Stimulated activated CD8-positive, alpha-beta memory T cell treated with anti-CD3 and anti-CD28 coated beads, Interleukin-7, amount 100 ng/mL, for 48 hours (primary cell): ENCODE data around the gene HMGN4.
"Not testable (repeated sequence)": the region's sequence is repeated elsewhere in the genome, so short reads cannot be mapped to it uniquely, and the experiment has no call there.

Experiments used
- DNase-seq, 2 donors: peaks; one replicate each; pipeline ENCODE4 v3.0.0-alpha.2; 2020; ENCODE audit warnings: low read depth in 1 of 2; ENCODE audit errors: extremely low read depth in 1 of 2

HMGN4 gene

GRCh38 chr6:26537846-26538571 lies at the start of gene HMGN4:
Gene HMGN4, plus strand, starts transcription at chr6:26538366. Its CDS starts 6,841 bp downstream, at chr6:26545207.
- peak in 1 of 2 donors; percentile 71 for DNase-seq

DNA sequence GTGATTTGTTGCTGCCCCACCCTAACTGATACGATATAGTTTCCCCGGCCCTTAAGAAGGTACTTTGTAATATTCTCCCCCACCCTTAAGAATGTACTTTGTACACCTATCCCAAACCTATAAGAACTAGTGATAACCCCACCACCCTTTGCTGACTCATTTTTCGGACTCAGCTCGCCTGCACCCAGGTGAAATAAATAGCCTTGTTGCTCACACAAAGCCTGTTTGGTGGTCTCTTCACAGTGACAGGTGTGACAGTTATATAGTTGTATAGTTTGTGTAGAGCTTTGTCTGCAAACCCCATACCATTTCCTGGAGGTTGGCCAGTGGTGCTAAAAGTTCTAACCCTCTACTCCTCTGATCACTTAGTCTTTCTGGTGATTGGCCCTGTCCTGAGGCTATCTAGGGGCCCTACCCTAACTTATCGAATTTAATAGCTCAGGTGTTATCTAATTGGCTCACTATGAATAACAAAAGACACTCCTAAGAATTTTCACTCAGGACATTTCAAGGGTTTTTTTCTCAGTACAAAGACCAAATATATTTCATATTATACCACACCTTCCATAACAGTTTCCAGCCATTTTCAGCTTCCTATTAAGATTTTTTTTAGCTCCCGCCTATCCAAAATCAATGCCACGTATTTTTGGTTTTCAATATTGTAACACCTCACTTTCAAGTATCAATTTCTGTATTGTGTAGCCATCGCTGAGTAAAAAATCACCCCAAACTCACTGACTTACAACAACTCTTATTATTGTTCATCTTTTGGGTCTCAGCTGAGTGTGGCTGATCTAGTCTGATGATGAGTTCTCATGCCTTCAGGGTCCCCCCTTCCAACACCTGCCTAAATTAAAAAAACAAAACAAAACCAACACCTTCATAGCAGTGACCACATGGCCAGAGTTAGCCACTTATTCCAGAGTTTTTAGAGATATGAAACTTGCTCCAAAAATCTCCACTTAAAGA lies 47.9 kb upstream of the HMGN4 start:
- DNase-seq = no peak

DNA sequence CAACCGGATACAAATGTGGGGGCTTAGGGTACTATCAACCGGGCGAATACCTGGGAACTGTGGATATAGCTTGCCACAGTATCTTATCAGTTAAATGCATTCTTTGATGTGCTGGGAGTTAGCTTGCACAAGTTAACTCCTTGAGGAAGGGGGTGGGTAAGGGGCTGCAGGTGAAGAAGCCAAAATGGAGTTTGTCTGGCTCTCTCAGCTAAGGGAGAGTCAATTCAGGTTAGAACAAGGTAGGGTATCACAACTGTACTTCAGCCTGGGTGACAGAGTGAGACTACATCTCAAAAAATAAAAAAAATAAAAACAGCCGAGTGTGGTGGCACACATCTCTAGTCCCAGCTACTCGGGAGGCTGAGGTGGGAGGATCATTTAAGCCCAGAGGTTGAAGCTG lies 46.6 kb upstream of the HMGN4 start:
- DNase-seq = no peak

DNA sequence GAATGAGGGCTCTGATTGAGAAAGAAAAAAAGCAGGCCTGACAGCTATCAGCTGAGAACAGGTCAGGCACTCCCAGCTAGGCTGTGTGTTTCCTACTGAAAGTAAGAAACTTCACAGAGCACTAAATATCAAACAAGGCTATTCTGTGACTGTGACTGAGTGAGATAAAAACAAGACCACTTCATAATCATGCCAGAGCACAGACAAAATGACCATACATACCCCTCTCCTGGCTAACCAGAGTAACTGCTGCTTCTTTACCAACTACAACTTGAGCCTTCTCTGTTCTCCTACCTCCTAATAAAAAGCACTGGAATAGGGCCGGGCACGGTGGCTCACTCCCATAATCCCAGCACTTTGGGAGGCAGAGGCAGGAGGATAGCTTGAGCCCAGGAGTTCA lies 44.9 kb upstream of the HMGN4 start:
- no peak for DNase-seq

DNA sequence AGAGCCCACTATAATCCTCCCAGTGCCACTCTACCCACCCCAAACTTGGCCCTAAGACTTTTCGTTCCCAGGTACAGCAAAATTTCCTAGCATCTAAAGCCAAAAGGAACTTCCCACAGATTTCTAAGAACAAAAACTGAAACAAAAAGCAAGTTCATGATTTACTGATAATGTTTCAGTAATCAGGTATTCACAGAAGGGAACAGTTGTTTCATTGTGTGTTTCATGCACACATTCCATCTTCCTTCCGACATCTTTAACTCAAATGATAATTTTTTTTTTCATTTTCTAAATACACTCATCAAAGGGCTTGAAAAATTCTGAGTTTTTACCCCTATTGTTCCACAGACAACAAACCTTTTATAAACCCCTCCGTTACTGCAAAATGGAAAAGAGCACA lies 44.0 kb upstream of the HMGN4 start:
- DNase-seq = no peak

- no peak for DNase-seq
These were observed 42.9 kb upstream of the HMGN4 start for GRCh38 chr6:26495281-26495680.

GRCh38 chr6:26497610-26498009 lies 40.6 kb upstream of the HMGN4 start:
- DNase-seq = no peak

DNA sequence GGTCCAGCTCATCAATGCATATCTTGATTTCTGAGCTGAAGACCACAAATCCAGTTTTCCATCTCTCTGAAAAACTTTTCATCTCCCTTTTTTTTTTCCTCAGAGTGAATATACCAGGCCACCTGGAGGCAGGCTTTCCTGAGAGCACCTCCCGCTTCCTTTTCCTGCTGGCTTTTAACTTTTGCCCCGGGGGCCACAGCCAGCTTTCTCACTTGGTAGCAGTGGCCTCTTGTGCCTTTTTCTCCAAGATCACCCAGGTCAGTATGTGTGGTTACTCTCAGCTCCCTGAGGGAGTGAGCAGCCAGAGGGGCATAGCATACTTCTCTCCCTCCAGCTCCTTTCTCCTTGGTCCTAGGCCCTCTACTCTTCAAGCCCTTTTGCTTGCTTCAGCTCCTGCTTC lies 38.1 kb upstream of the HMGN4 start, which contains the start of gene BTN1A1:
Gene BTN1A1 (plus strand): TSS at position 202 of the 400 bp plus-strand sequence. CDS start 984 bp downstream, outside the sequence.
- DNase-seq = no peak

GRCh38 chr6:26501482-26501986 lies 36.6 kb upstream of the HMGN4 start:
- peak in 1 of 2 donors; percentile 7 for DNase-seq

DNA sequence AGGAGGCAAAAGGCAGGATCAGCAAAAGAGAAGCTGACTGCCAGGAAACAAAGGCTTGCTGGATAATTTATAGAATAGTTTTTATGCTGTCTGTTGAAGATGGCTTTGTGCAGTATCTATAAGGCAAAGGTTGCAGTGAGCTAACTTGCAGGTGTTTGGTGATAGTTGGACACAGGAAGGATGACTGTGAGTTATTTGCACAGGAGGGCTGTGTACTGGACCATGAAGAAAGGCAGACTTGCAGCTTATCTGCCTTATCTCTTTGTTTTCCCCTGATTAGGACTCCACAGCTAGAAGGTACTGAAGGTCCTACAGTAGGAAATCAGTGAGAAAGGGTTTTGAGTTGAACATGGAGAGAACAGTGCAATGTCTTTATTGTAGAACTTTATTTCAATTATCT lies 36.0 kb upstream of the HMGN4 start:
- DNase-seq = no peak

DNA sequence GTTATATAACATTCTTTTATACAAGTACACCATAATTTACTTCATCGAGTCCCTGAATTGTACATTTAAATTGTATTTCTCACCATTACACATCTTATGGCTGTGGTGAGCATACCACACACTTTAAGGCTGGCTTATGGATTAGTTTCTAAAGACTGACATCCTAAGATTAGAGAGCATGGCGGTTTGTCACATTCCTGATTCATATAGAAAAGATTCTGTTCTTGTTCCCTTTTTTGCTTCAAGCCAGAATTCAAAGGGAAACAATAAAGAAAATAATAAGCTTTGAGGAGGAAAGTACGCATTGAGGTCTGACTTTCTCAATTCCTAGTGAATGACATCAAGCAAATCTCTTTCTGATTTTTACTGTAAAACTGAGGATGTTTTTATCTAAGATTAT lies 35.5 kb upstream of the HMGN4 start:
- no peak for DNase-seq

- DNase-seq = no peak
These were observed 30.5 kb upstream of the HMGN4 start for GRCh38 chr6:26507658-26508057.

DNA sequence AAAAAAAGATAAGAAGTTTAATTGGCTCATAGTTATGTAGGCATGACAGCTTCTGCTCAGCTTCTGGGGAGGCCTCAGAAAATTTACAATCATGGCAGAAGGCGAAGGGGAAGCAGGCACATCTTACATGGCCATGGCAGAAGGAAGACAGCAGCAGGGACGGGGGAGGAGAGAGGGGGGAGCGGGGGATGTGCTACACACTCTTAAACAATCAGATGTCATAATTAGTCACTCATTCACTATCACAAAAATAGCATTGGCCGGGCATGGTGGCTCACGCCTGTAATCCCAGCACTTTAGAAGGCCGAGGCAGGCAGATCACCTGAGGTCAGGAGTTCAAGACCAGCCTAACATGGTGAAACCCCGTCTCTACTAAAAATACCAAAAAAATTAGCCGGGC lies 27.1 kb upstream of the HMGN4 start:
- not testable (repeated sequence) for DNase-seq

DNA sequence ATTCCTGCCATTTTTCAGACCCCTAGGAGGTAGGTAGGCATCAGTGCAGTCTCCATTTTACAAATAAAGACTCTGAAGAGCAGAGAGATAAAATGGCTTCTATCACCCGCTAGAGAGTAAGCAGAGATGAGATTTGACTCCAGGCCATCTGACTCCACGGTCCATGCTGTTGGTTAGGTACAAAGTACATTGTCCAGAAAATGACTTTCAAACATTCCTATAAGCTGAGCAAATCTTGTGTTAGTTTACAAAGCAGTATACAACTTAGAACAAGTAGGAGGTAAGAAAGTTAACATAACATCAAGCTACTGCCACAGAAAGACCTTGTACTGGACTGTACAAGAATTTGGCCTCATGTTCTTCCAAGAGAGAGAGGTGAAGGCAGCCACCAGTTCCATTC lies 23.2 kb upstream of the HMGN4 start:
- no peak for DNase-seq

GRCh38 chr6:26516481-26517427 lies 21.4 kb upstream of the HMGN4 start:
- no peak for DNase-seq

DNA sequence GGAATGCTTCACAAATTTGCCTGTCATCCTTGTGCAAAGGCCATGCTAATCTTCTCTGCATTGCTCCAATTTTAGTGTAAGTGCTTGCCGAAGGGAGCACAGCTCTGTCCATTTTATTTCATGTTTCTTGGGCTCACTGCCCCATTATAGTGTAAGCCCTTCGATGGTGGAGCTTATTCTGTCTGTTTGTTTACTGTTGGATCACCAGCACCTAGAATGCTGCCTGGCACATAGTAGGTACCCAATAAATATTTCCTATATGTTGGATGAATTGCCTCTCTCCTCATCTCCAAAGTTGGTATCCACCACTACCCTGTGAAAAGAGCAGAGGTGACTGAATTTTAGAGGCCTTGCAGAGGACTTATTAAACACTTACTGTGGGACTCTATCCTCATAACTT lies 18.8 kb upstream of the HMGN4 start:
- DNase-seq = no peak

DNA sequence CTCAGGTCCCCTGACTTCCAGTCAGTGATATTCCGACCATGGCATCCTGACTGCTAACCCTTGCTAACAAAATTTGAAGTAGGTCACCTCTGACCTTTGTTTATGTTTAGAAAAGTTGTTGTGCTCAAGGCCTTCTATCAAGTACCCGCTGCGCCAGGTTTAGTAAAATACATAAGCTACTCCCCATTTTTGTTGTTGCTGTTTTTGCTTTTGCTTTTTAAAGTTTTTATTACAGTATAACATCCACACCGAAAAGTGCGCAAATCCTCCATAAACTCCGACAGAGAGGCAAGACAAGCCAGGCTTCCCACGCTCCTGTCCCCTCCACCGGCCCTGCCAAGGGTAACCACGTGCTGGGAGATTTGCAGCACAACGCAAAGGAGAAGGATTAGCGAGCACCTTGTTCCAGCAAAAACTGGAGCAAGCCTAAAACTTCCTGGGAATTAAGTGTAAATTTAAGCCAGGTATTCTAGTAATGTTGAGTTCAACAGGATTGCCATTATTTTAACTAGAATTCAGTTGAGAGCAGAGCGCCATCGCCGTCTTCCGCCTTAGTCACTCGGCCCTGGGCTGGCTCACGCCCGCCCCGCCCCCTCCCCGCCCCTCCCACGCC lies 17.8 kb upstream of the HMGN4 start:
- DNase-seq = no peak

- DNase-seq = peak; percentile 53 to 59
These were observed 17.1 kb upstream of the HMGN4 start for GRCh38 chr6:26520850-26521599.
